Amniotic epithelial cell (primary cell): ENCODE results near the gene URM1.

ENCODE experiments used
- DNase-seq: peaks from one replicate; pipeline ENCODE4 v3.0.0-alpha.2; 2010; ENCODE audit warnings: low read depth

Gene URM1

GRCh38 chr9:128429513-128430086, 58.4 kb downstream of the URM1 start:
- DNase-seq, result peak; percentile 48

- DNase-seq, result no peak
These were observed 60.0 kb downstream of the URM1 start for GRCh38 chr9:128431207-128431606.

GRCh38 chr9:128434340-128434739, 63.2 kb downstream of the URM1 start:
- DNase-seq, result no peak

- DNase-seq, result no peak
These were observed 64.4 kb downstream of the URM1 start for GRCh38 chr9:128435611-128436010.

- DNase-seq, result peak; percentile 78
These were observed 67.4 kb downstream of the URM1 start for GRCh38 chr9:128438343-128439109.

- no peak for DNase-seq
These were observed 68.1 kb downstream of the URM1 start for GRCh38 chr9:128439273-128439672.
